ENCODE results near the gene KCNA4. TPM values are rescaled to one million over a fixed set of nuclear protein-coding genes. Genes with fewer than 3 reads are reported as not detected.
"Not testable (repeated sequence)": the region's sequence is repeated elsewhere in the genome, so short reads cannot be mapped to it uniquely, and the experiment has no call there.

Gene KCNA4
- total and polyA plus RNA-seq, 7 donors: 0.12 to 0.27 TPM; not detected in 5

DNA sequence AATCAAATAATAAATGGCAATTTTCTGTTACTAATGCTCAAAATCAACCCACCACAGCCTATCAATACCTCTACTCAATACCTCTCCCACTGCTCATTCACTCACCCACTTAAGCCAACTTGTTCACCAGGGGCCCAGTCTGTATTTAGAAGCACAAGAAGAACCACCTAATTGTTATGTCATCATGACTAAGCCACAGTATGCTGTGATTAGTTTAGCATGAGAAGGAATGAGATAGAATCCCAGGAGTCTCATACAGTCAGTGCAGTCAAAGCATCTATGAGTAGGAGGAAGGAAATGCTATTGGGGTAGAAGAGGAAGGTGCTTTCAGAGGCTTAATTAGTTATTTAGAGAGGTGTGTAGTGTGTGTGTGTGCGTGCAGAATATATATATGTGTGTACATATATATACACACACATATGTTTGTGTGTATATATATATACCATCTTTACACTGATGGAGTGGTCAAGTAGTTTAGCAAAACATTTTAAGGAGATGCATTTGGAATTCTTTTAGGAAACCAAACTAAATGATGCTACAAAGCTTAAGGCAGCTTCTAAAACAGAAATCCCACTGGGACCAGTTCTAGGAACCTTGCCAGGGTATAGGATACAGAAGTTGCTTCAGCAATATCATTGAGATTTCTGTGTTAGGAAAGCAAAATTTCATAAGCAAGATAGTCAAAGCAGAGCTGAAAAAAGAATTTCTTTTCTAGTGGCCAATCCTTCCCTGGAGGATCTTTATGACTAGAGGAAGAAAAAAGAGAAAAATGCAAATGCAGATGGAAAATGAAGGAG, 27.5 kb downstream of the KCNA4 start:
- Histone ChIP-seq H3K27ac (no peak overlapping the region), H3K9me3 (no peaks in the 10 kb centered on the region), H3K36me3 (no peaks in the 10 kb centered on the region), H3K27me3 (no peaks in the 10 kb centered on the region), H3K4me1 (no peaks in the 10 kb centered on the region), H3K4me3 (no peak overlapping the region)
- 88 to 89% methylated on average over 1 of the region's 1 CpG for WGBS, 2 donors
- DNase-seq: no peak
- no peak for TF ChIP-seq POLR2AphosphoS5 (IDR thresholded peaks at IDR 0.05)
- TF ChIP-seq EP300 (IDR thresholded peaks at IDR 0.05): no peak
- TF ChIP-seq, protein P1, sequence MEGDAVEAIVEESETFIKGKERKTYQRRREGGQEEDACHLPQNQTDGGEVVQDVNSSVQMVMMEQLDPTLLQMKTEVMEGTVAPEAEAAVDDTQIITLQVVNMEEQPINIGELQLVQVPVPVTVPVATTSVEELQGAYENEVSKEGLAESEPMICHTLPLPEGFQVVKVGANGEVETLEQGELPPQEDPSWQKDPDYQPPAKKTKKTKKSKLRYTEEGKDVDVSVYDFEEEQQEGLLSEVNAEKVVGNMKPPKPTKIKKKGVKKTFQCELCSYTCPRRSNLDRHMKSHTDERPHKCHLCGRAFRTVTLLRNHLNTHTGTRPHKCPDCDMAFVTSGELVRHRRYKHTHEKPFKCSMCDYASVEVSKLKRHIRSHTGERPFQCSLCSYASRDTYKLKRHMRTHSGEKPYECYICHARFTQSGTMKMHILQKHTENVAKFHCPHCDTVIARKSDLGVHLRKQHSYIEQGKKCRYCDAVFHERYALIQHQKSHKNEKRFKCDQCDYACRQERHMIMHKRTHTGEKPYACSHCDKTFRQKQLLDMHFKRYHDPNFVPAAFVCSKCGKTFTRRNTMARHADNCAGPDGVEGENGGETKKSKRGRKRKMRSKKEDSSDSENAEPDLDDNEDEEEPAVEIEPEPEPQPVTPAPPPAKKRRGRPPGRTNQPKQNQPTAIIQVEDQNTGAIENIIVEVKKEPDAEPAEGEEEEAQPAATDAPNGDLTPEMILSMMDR (IDR thresholded peaks at IDR 0.05): no peak
- no peak for TF ChIP-seq POLR2A (IDR thresholded peaks at IDR 0.05)
- intact Hi-C loops (cut with DNase I): no loop called here

DNA sequence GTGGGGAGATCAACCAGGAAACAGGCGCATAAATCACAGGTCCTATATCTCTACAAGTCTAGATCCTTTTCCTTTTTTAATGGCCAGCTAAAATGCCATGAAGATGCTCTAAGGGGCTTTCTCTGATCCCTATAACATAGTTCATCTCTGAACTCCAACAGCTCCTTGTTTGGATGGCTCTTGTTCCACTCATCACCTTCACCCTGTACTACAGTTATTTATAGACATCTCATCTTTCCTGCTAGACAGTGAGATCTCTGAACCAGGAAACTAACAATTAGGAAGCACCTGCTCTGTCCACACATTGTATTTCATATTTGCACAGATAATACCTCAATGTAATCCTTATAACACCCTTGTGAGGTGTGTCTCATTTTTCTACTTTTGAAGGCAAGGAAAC, 31.6 kb downstream of the KCNA4 start:
- no peak for TF ChIP-seq EP300 (IDR thresholded peaks at IDR 0.05)
- no peak for TF ChIP-seq POLR2AphosphoS5 (IDR thresholded peaks at IDR 0.05)
- TF ChIP-seq, protein P1 (IDR thresholded peaks at IDR 0.05): no peak
- TF ChIP-seq POLR2A (IDR thresholded peaks at IDR 0.05): no peak
- WGBS, 2 donors: 95% methylated on average over 1 of the region's 1 CpG
- H3K4me1 ChIP-seq: no peaks in the 10 kb centered on the region
- no peaks in the 10 kb centered on the region for H3K27me3 ChIP-seq
- no peak overlapping the region for H3K4me3 ChIP-seq
- H3K9me3 ChIP-seq: no peaks in the 10 kb centered on the region
- no peak for DNase-seq
- H3K27ac ChIP-seq: no peak overlapping the region
- no peaks in the 10 kb centered on the region for H3K36me3 ChIP-seq
- intact Hi-C loops (cut with DNase I): no loop called here

DNA sequence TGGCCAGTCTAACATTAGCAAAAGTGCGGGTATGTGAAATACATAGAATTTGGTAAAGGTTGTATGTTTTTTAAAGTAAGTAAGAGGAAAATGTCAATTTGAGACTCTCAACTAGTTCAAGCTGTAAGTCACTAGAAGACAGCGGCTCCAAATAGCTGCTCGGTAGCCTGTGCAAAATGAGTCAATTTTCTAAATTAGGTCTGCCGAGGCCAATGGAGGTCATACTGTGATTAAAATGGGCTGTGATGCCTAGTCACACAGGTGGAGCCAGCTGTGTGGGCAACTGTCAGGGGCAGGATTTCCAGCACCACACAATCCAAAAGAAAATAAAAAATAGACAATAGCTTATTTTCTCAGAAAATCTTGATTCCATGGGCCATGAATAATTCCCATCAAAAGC, 32.3 kb downstream of the KCNA4 start:
- no peaks in the 10 kb centered on the region for H3K27me3 ChIP-seq
- intact Hi-C loops (cut with DNase I): no loop called here
- TF ChIP-seq EP300 (IDR thresholded peaks at IDR 0.05) (no peak), POLR2AphosphoS5 (IDR thresholded peaks at IDR 0.05) (no peak), POLR2A (IDR thresholded peaks at IDR 0.05) (no peak)
- TF ChIP-seq, protein P1 (IDR thresholded peaks at IDR 0.05): no peak

DNA sequence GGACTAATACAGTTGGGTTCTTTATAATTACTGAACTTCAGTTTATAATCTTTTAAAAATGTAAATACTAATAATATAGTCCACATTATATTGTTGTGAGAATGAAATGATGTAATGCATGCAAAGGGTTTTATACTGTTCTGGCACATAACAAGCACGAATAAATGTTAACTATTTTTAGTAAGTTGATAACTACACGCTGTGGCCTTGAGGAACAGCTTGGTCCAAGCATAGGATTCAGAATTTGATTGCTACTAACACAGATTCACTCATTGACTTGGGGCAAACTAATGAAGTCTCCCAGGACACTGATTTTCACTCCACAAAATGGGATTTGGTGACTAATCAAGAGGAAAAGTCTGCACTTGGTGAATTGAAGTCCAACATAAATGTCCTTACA, 38.3 kb downstream of the KCNA4 start:
- no peak overlapping the region for H3K27ac ChIP-seq
- DNase-seq: no peak
- H3K4me3 ChIP-seq: no peak overlapping the region
- intact Hi-C loops (cut with DNase I): no loop called here
- H3K27me3 ChIP-seq: no peaks in the 10 kb centered on the region
- H3K4me1 ChIP-seq: no peaks in the 10 kb centered on the region
- no peaks in the 10 kb centered on the region for H3K36me3 ChIP-seq
- no peaks in the 10 kb centered on the region for H3K9me3 ChIP-seq
- WGBS, 2 donors: 74 to 85% methylated on average over 2 of the region's 2 CpGs
- TF ChIP-seq POLR2AphosphoS5 (IDR thresholded peaks at IDR 0.05): no peak
- no peak for TF ChIP-seq POLR2A (IDR thresholded peaks at IDR 0.05)
- TF ChIP-seq EP300 (IDR thresholded peaks at IDR 0.05): no peak
- TF ChIP-seq, protein P1 (IDR thresholded peaks at IDR 0.05): no peak

More for the DNA sequence above, 32.3 kb downstream of the KCNA4 start:
- H3K4me3 ChIP-seq: no peak overlapping the region
- no peaks in the 10 kb centered on the region for H3K4me1 ChIP-seq
- no peaks in the 10 kb centered on the region for H3K36me3 ChIP-seq
- 92% methylated on average over 4 of the region's 4 CpGs for WGBS, 2 donors
- H3K9me3 ChIP-seq: no peaks in the 10 kb centered on the region
- no peak overlapping the region for H3K27ac ChIP-seq
- DNase-seq: no peak

DNA sequence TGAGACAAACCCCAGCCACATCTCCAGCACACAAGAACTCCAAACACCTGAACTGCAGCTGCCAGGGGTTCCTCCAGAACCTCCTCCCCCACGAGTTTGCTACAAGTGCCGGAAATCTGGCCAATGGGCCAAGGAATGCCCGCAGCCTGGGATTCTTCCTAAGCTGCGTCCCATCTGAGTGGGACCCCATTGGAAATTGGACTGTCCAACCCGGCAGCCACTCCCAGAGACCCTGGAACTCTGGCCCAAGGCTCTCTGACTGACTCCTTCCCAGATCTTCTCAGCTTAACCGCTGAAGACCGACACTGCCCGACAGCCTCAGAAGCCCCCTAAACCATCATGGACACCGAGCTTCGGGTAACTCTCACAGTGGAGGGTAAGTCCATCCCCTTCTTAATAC, 41.2 kb downstream of the KCNA4 start:
- H3K27ac ChIP-seq; DNase-seq; H3K9me3 ChIP-seq; H3K4me1 ChIP-seq; H3K4me3 ChIP-seq; intact Hi-C loops (cut with DNase I); H3K36me3 ChIP-seq; H3K27me3 ChIP-seq: not testable (repeated sequence)
- 87 to 90% methylated on average over 10 of the region's 10 CpGs for WGBS, 2 donors
